Measurements from ENCODE around the gene CAPN10.

DNA sequence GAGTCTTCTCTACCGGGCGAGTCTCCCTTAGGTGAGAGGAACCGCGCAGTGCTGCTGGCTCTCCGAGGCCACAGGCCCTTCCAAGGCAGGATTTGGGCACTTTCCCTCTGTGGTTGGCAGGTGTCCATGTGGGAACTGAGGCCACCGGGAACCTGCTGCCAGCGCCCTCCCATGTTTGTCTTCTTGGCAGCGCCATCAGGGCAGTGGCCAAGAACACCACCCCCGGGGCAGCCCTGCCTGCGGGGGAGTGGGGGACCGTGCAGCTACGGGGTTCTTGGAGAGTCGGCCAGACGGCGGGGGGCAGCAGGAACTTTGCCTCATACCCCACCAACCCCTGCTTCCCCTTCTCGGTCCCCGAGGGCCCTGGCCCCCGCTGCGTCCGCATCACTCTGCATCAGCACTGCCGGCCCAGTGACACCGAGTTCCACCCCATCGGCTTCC, 10.0 kb downstream of the CAPN10 start:
- TF ChIP-seq, protein P1, sequence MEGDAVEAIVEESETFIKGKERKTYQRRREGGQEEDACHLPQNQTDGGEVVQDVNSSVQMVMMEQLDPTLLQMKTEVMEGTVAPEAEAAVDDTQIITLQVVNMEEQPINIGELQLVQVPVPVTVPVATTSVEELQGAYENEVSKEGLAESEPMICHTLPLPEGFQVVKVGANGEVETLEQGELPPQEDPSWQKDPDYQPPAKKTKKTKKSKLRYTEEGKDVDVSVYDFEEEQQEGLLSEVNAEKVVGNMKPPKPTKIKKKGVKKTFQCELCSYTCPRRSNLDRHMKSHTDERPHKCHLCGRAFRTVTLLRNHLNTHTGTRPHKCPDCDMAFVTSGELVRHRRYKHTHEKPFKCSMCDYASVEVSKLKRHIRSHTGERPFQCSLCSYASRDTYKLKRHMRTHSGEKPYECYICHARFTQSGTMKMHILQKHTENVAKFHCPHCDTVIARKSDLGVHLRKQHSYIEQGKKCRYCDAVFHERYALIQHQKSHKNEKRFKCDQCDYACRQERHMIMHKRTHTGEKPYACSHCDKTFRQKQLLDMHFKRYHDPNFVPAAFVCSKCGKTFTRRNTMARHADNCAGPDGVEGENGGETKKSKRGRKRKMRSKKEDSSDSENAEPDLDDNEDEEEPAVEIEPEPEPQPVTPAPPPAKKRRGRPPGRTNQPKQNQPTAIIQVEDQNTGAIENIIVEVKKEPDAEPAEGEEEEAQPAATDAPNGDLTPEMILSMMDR (IDR thresholded peaks at IDR 0.05; ENCODE audit: insufficient read depth, low read length): no peak
- TF ChIP-seq GABPA (IDR thresholded peaks at IDR 0.05; ENCODE audit: low read depth): no peak
- TF ChIP-seq POLR2AphosphoS5 (IDR thresholded peaks at IDR 0.05; ENCODE audit: low read depth): no peak

Data from HL-60 (cell line).